Keratinocyte (primary cell): ENCODE measurements around the gene TRPC4. TPM values are rescaled to one million over a fixed set of nuclear protein-coding genes. Genes with fewer than 3 reads are reported as not detected.
A peak's percentile ranks its signal among the peaks of the same experiment; 100 is the strongest.

Experiments used
- DNase-seq: peaks from one replicate; pipeline ENCODE4 v3.0.0-alpha.2; 2011; ENCODE audit warnings: low read depth, missing footprints, low spot score
- FAIRE-seq: peaks from 2 replicates; lab custom pipeline; 2011; peaks lifted over from hg19 to GRCh38; lab: Jason Lieb, UNC
- H2AFZ ChIP-seq: 2 replicates; pipeline ENCODE4 v1.6.0; 2012; ENCODE audit warnings: low read length, control low read depth, inconsistent platforms; ENCODE audit not compliant: control insufficient read depth
- H3K27ac ChIP-seq: 2 replicates; pipeline ENCODE4 v1.5.1; 2011; ENCODE audit warnings: low read length; ENCODE audit not compliant: control insufficient read depth, insufficient read depth
- H3K27me3 ChIP-seq: 3 replicates; pipeline ENCODE4 v1.6.0; 2011; ENCODE audit warnings: low read length; ENCODE audit not compliant: control insufficient read depth, insufficient read depth; ENCODE audit errors: extremely low read depth
- H3K36me3 ChIP-seq, 2 experiments: 2 replicates in 1 of 2; 3 replicates in 1 of 2; pipeline ENCODE4 v1.5.1; 2011; ENCODE audit warnings: low read length in 2 of 2, mild to moderate bottlenecking in 1 of 2; ENCODE audit not compliant: control insufficient read depth in 2 of 2, insufficient read depth in 2 of 2; ENCODE audit errors: extremely low read depth in 1 of 2
- H3K4me1 ChIP-seq: 3 replicates; pipeline ENCODE4 v1.5.1; 2011; ENCODE audit warnings: low read length; ENCODE audit not compliant: control insufficient read depth, insufficient read depth; ENCODE audit errors: extremely low read depth
- H3K4me2 ChIP-seq: 3 replicates; pipeline ENCODE4 v1.6.0; 2011; ENCODE audit warnings: low read depth, low read length; ENCODE audit not compliant: control insufficient read depth, insufficient read depth; ENCODE audit errors: extremely low read depth
- H3K4me3 ChIP-seq, 3 experiments: fragments of 200-600 bp in 1 of 3; sonication (generic) in 1 of 3; 2 replicates in 2 of 3; 3 replicates in 1 of 3; pipeline ENCODE4 v1.5.1; 2011 to 2016; ENCODE audit warnings: low read length in 3 of 3, mild to moderate bottlenecking in 3 of 3, control low read depth in 2 of 3, inconsistent platforms in 1 of 3, low read depth in 1 of 3, mixed read lengths in 1 of 3, mixed run types in 1 of 3, moderate library complexity in 1 of 3; ENCODE audit not compliant: control insufficient read depth in 2 of 3, insufficient read depth in 2 of 3; ENCODE audit errors: extremely low read depth in 1 of 3
- H3K79me2 ChIP-seq: 2 replicates; pipeline ENCODE4 v1.6.0; 2012; ENCODE audit warnings: low read length; ENCODE audit not compliant: control insufficient read depth, insufficient read depth
- H3K9ac ChIP-seq: 3 replicates; pipeline ENCODE4 v1.6.0; 2011; ENCODE audit warnings: low read length; ENCODE audit not compliant: control insufficient read depth, insufficient read depth; ENCODE audit errors: extremely low read depth
- H3K9me1 ChIP-seq: 3 replicates; pipeline ENCODE4 v1.6.0; 2011; ENCODE audit warnings: low read length; ENCODE audit not compliant: control insufficient read depth, insufficient read depth; ENCODE audit errors: extremely low read depth
- H3K9me3 ChIP-seq: 2 replicates; pipeline ENCODE4 v1.5.1; 2012; ENCODE audit warnings: low read depth, low read length; ENCODE audit not compliant: control insufficient read depth
- H4K20me1 ChIP-seq: 3 replicates; pipeline ENCODE4 v1.6.0; 2011; ENCODE audit warnings: low read length; ENCODE audit not compliant: control insufficient read depth, insufficient read depth; ENCODE audit errors: extremely low read depth
- CTCF ChIP-seq, 3 experiments: IDR thresholded peaks in 1 of 3; conservative IDR thresholded peaks in 1 of 3; optimal IDR thresholded peaks in 1 of 3; 2 replicates in 2 of 3; 3 replicates in 1 of 3; pipeline versions ENCODE3 to v1.5.1; 2011; ENCODE audit warnings: low read length in 3 of 3, mild to moderate bottlenecking in 3 of 3, moderate library complexity in 2 of 3, control low read depth in 1 of 3, inconsistent platforms in 1 of 3; ENCODE audit not compliant: insufficient read depth in 2 of 3; ENCODE audit errors: extremely low read depth in 1 of 3
- EZH2 ChIP-seq: IDR thresholded peaks from one replicate; pipeline ENCODE4 v1.6.1; 2012; ENCODE audit warnings: inconsistent platforms, mild to moderate bottlenecking, low read length, moderate library complexity
- dilution Hi-C: fragments of 300-500 bp; cut with MboI; formaldehyde crosslinking; loops from one replicate; pipeline ENCODE4 v1.7.0; 2020; ENCODE audit warnings: low sequenced_read_pairs; ENCODE audit not compliant: extremely low pct_ligation_motif_present
- polyA plus RNA-seq, 5 experiments: library from polyadenylated mRNA; depleted of rRNA in 3 of 5; stranded (reverse) in 3 of 5; stranded (forward) in 1 of 5; unstranded in 1 of 5; fragments of >200 nt; gene quantifications; 1 replicate in 1 of 5; 2 replicates in 3 of 5; 3 replicates in 1 of 5; pipeline versions ENCODE4 v1.2.1 to v1.2.3, GENCODE V29; 2011 to 2012; ENCODE audit warnings: missing spikeins in 2 of 5, low read depth in 1 of 5, low replicate concordance in 1 of 5

The TRPC4 gene
- polyA plus RNA-seq, 1 donor (not counting 4 experiments of a cell fraction or from before 2014, with no cell fraction given), result not detected

- H3K9me3 ChIP-seq, result no peaks in the 10 kb centered on the region
- no peaks in the 10 kb centered on the region for H3K27me3 ChIP-seq
- dilution Hi-C loops, result no loop called here
- no peak overlapping the region for H3K27ac ChIP-seq
- no peaks in the 10 kb centered on the region for H3K79me2 ChIP-seq
- no peak overlapping the region for H3K9ac ChIP-seq
- H4K20me1 ChIP-seq, result no peaks in the 10 kb centered on the region
- no peak overlapping the region for H3K4me3 ChIP-seq
- H3K4me2 ChIP-seq, result no peak overlapping the region
- H2AFZ ChIP-seq, result no peak overlapping the region
- TF ChIP-seq EZH2 (no peak), CTCF (optimal IDR thresholded peaks at IDR 0.05 in 1 of 3, IDR thresholded peaks at IDR 0.05 in 1 of 3, conservative IDR thresholded peaks at IDR 0.05 in 1 of 3; ENCODE audit: extremely low read depth in 1 of 3, insufficient read depth in 2 of 3, low read length in 3 of 3) (no peak)
- no peak for DNase-seq
- no peaks in the 10 kb centered on the region for H3K36me3 ChIP-seq
- no peak for FAIRE-seq
- no peaks in the 10 kb centered on the region for H3K9me1 ChIP-seq
- H3K4me1 ChIP-seq, result no peaks in the 10 kb centered on the region
Observed at GRCh38 chr13:37811441-37811840, 58.1 kb downstream of the TRPC4 start.

GRCh38 chr13:37806666-37807065 is 62.9 kb downstream of the TRPC4 start:
- H3K9ac ChIP-seq, result no peak overlapping the region
- H3K4me1 ChIP-seq, result no peaks in the 10 kb centered on the region
- no peaks in the 10 kb centered on the region for H3K9me1 ChIP-seq
- no peaks in the 10 kb centered on the region for H3K9me3 ChIP-seq
- FAIRE-seq (no peak), DNase-seq (no peak)
- dilution Hi-C loops, result no loop called here
- H3K36me3 ChIP-seq, result no peaks in the 10 kb centered on the region
- H3K27me3 ChIP-seq, result no peaks in the 10 kb centered on the region
- no peaks in the 10 kb centered on the region for H3K79me2 ChIP-seq
- no peak overlapping the region for H3K27ac ChIP-seq
- no peak overlapping the region for H2AFZ ChIP-seq
- H3K4me3 ChIP-seq, result no peak overlapping the region
- no peak for TF ChIP-seq EZH2
- TF ChIP-seq CTCF (optimal IDR thresholded peaks at IDR 0.05 in 1 of 3, IDR thresholded peaks at IDR 0.05 in 1 of 3, conservative IDR thresholded peaks at IDR 0.05 in 1 of 3; ENCODE audit: extremely low read depth in 1 of 3, insufficient read depth in 2 of 3, low read length in 3 of 3), result peak in 1 of 3 experiments; percentile 29
- H4K20me1 ChIP-seq, result no peaks in the 10 kb centered on the region
- no peak overlapping the region for H3K4me2 ChIP-seq
